Progenitor cell of endocrine pancreas (in vitro differentiated cells): ENCODE results near the gene RABGAP1L. TPM values are rescaled to one million over a fixed set of nuclear protein-coding genes. Genes with fewer than 3 reads are reported as not detected.

ENCODE experiments used
- DNase-seq: peaks from one replicate; pipeline ENCODE4 v3.0.0; 2021; ENCODE audit warnings: low spot score; ENCODE audit not compliant: unreplicated experiment
- H3K27ac Mint-ChIP-seq: 2 replicates; pipeline ENCODE4 v1.8.0; 2021; ENCODE audit warnings: mild to moderate bottlenecking, moderate library complexity, mixed read lengths
- H3K27me3 Mint-ChIP-seq: 2 replicates; pipeline ENCODE4 v1.8.0; 2021; ENCODE audit warnings: mixed read lengths
- H3K36me3 Mint-ChIP-seq: 2 replicates; pipeline ENCODE4 v1.8.0; 2022; ENCODE audit warnings: mixed read lengths; ENCODE audit not compliant: insufficient read depth
- H3K4me1 Mint-ChIP-seq: 2 replicates; pipeline ENCODE4 v1.8.0; 2021; ENCODE audit warnings: low read depth, mixed read lengths
- H3K4me3 Mint-ChIP-seq: 2 replicates; pipeline ENCODE4 v1.8.0; 2021; ENCODE audit warnings: low read depth, mild to moderate bottlenecking, moderate library complexity, mixed read lengths
- H3K9me3 Mint-ChIP-seq: 2 replicates; pipeline ENCODE4 v1.8.0; 2021; ENCODE audit warnings: low read depth, mixed read lengths
- CTCF ChIP-seq: fragments of 200-600 bp; sonication (generic); IDR thresholded peaks from one replicate; pipeline ENCODE4 v1.5.0; 2021; ENCODE audit warnings: antibody characterized with exemption, mild to moderate bottlenecking; ENCODE audit not compliant: unreplicated experiment
- total RNA-seq: library from RNA; stranded (reverse); gene quantifications from 2 replicates; pipeline ENCODE4 v1.2.1, GENCODE V29; 2021

The RABGAP1L gene
- total RNA-seq, 1 donor from 2014 or later = 55.2 TPM

- Mint-ChIP-seq H3K4me1 (peaks cover 26% of the 10 kb centered on the region), H3K27ac (no peak overlapping the region), H3K4me3 (no peak overlapping the region), H3K9me3 (no peaks in the 10 kb centered on the region), H3K36me3 (peaks cover 4% of the 10 kb centered on the region), H3K27me3 (no peaks in the 10 kb centered on the region)
- DNase-seq = no peak
- no peak for TF ChIP-seq CTCF
Measured at GRCh38 chr1:174956086-174956485, 796.8 kb downstream of the RABGAP1L start.

- no peak for TF ChIP-seq CTCF
- Mint-ChIP-seq H3K27ac (no peak overlapping the region), H3K4me1 (peaks cover 25% of the 10 kb centered on the region), H3K27me3 (no peaks in the 10 kb centered on the region), H3K9me3 (no peaks in the 10 kb centered on the region), H3K4me3 (no peak overlapping the region), H3K36me3 (peaks cover 4% of the 10 kb centered on the region)
- DNase-seq = no peak
Measured at GRCh38 chr1:174956976-174957375, 797.7 kb downstream of the RABGAP1L start.

GRCh38 chr1:174957829-174958228 lies 798.5 kb downstream of the RABGAP1L start:
- H3K27ac Mint-ChIP-seq = no peak overlapping the region
- H3K4me1 Mint-ChIP-seq = peaks cover 25% of the 10 kb centered on the region
- no peaks in the 10 kb centered on the region for H3K9me3 Mint-ChIP-seq
- H3K36me3 Mint-ChIP-seq = peaks cover 4% of the 10 kb centered on the region
- no peaks in the 10 kb centered on the region for H3K27me3 Mint-ChIP-seq
- TF ChIP-seq CTCF = no peak
- no peak overlapping the region for H3K4me3 Mint-ChIP-seq
- DNase-seq = no peak

GRCh38 chr1:174958396-174958795 lies 799.1 kb downstream of the RABGAP1L start:
- peaks cover 4% of the 10 kb centered on the region for H3K36me3 Mint-ChIP-seq
- no peaks in the 10 kb centered on the region for H3K9me3 Mint-ChIP-seq
- H3K27me3 Mint-ChIP-seq = no peaks in the 10 kb centered on the region
- DNase-seq = no peak
- no peak overlapping the region for H3K4me3 Mint-ChIP-seq
- H3K27ac Mint-ChIP-seq = no peak overlapping the region
- H3K4me1 Mint-ChIP-seq = peaks cover 20% of the 10 kb centered on the region
- no peak for TF ChIP-seq CTCF

GRCh38 chr1:174960362-174960761 lies 801.0 kb downstream of the RABGAP1L start:
- Mint-ChIP-seq H3K27me3 (no peaks in the 10 kb centered on the region), H3K36me3 (peaks cover 4% of the 10 kb centered on the region), H3K4me3 (no peak overlapping the region), H3K27ac (no peak overlapping the region), H3K9me3 (no peaks in the 10 kb centered on the region), H3K4me1 (peaks cover 18% of the 10 kb centered on the region)
- no peak for TF ChIP-seq CTCF
- DNase-seq = no peak
